ENCODE results near the gene RANBP17.

DNA sequence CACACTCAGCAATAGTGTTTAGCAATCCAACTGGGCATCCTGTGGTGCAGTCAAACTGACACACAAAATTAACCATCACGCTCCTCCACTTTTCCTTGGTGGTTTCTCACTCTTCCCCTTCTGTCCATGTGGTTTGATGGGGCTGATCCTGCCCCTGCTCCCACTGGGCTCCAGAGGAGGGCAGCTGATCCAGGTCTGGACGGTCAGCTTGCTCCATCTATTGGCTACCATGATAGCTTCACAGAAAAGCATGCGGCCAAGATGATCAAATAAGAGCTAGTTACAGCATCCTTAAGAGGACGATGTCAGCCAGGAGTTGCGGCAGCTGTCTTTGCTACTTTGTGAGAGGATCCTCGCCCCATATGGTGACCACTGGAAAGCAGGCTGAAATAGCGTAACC lies 29.6 kb upstream of the RANBP17 start:
- TF ChIP-seq, protein P1, sequence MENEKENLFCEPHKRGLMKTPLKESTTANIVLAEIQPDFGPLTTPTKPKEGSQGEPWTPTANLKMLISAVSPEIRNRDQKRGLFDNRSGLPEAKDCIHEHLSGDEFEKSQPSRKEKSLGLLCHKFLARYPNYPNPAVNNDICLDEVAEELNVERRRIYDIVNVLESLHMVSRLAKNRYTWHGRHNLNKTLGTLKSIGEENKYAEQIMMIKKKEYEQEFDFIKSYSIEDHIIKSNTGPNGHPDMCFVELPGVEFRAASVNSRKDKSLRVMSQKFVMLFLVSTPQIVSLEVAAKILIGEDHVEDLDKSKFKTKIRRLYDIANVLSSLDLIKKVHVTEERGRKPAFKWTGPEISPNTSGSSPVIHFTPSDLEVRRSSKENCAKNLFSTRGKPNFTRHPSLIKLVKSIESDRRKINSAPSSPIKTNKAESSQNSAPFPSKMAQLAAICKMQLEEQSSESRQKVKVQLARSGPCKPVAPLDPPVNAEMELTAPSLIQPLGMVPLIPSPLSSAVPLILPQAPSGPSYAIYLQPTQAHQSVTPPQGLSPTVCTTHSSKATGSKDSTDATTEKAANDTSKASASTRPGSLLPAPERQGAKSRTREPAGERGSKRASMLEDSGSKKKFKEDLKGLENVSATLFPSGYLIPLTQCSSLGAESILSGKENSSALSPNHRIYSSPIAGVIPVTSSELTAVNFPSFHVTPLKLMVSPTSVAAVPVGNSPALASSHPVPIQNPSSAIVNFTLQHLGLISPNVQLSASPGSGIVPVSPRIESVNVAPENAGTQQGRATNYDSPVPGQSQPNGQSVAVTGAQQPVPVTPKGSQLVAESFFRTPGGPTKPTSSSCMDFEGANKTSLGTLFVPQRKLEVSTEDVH (IDR thresholded peaks at IDR 0.05; ENCODE audit: low read depth, partially characterized antibody) = no peak
- TF ChIP-seq, protein P2, sequence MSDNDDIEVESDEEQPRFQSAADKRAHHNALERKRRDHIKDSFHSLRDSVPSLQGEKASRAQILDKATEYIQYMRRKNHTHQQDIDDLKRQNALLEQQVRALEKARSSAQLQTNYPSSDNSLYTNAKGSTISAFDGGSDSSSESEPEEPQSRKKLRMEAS (CRISPR knock-in tag; IDR thresholded peaks at IDR 0.05) = no peak
- no peak for TF ChIP-seq SMC3 (conservative IDR thresholded peaks at IDR 0.05; ENCODE audit: insufficient read depth, low read depth, low read length)
- TF ChIP-seq, protein P3, sequence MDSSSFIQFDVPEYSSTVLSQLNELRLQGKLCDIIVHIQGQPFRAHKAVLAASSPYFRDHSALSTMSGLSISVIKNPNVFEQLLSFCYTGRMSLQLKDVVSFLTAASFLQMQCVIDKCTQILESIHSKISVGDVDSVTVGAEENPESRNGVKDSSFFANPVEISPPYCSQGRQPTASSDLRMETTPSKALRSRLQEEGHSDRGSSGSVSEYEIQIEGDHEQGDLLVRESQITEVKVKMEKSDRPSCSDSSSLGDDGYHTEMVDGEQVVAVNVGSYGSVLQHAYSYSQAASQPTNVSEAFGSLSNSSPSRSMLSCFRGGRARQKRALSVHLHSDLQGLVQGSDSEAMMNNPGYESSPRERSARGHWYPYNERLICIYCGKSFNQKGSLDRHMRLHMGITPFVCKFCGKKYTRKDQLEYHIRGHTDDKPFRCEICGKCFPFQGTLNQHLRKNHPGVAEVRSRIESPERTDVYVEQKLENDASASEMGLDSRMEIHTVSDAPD (CRISPR knock-in tag; IDR thresholded peaks at IDR 0.05) = no peak

Measured in K562 (cell line).